Measurements from ENCODE around the gene SETD1A. TPM values are rescaled to one million over a fixed set of nuclear protein-coding genes. Genes with fewer than 3 reads are reported as not detected.
A peak's percentile ranks its signal among the peaks of the same experiment; 100 is the strongest.

SETD1A gene
- total and polyA plus RNA-seq, 9 of the 15 experiments (the other 6 are each of a cell fraction or from before 2014, with no cell fraction given) = 0.08 to 36.0 (median 4.2) TPM

GRCh38 chr16:30980959-30981358, 23.4 kb downstream of the SETD1A start:
- Histone ChIP-seq H3K36me3 (ENCODE audit: control insufficient read depth, insufficient read depth, low read length) (peaks cover 82% of the 10 kb centered on the region; the same call in 2 of the 3 replicates), H3K4me2 (ENCODE audit: insufficient read depth, low read length) (no peak overlapping the region), H3K27me3 (ENCODE audit: control insufficient read depth in 2 of 2, insufficient read depth in 2 of 2, low read length in 2 of 2) (no peaks in the 10 kb centered on the region), H4K20me1 (replicated peaks; ENCODE audit: control insufficient read depth, insufficient read depth, low read length) (no peaks in the 10 kb centered on the region; the same call in none of the 2 replicates), H3K4me3 (no peak overlapping the region), H3K9me3 (replicated peaks; ENCODE audit: control insufficient read depth, insufficient read depth, low read depth, low read length) (no peaks in the 10 kb centered on the region), H3K79me2 (ENCODE audit: control insufficient read depth, insufficient read depth, low read length) (peaks cover 13% of the 10 kb centered on the region), H3K27ac (ENCODE audit: extremely low read depth, low read depth, low read length) (no peak overlapping the region), H2AFZ (ENCODE audit: low read depth, low read length) (no peak overlapping the region), H3K9me1 (ENCODE audit: control insufficient read depth, insufficient read depth, low read length) (peaks cover 2% of the 10 kb centered on the region), H3K4me1 (replicated peaks in 1 of 2; ENCODE audit: control insufficient read depth in 2 of 2, insufficient read depth in 2 of 2, low read length in 2 of 2) (peaks cover 5 to 51% of the 10 kb centered on the region in 2 experiments; a peak in 4 of 5 replicates), H3K9ac (ENCODE audit: insufficient read depth in 1 of 2, low read depth in 2 of 2, low read length in 2 of 2) (no peak overlapping the region)
- ATAC-seq (no peak), DNase-seq (ENCODE audit: extremely low read depth in 1 of 4, low spot score in 3 of 4) (no peak), FAIRE-seq (no peak)
- in situ Hi-C loops (cut with MboI) = loop anchor here (10.0 to 25.0 kb wide), 2 partner anchors 314 to 456 kb away; partner anchors contain the start of genes COX6A2 and ZNF843
- ChIA-PET CTCF (ENCODE audit: low intra/inter-chr PET ratio) (interaction anchor here (0.6 kb wide), 1 partner anchor 65 kb away, joined by 9 read pairs; no protein-coding TSS in a partner anchor), POLR2A (interaction anchor here (5.7 kb wide), 1 partner anchor 12 kb away, joined by 32 read pairs; no protein-coding TSS in a partner anchor)
- peak; percentile 19; the same call in 1 of the 2 replicates for TF ChIP-seq CEBPG (CRISPR knock-in tag; IDR thresholded peaks at IDR 0.05)
- no peak for TF ChIP-seq CEBPG (tag; conservative IDR thresholded peaks at IDR 0.05 in 1 of 2, IDR thresholded peaks at IDR 0.05 in 1 of 2)
- no peak for TF ChIP-seq BHLHE40 (IDR thresholded peaks at IDR 0.05; ENCODE audit: low read length)
- intact Hi-C loops (cut with micrococcal nuclease) = loop anchor here (10.0 kb wide), 2 partner anchors 164 to 314 kb away; no protein-coding TSS in a partner anchor
- no TSS peak for BruUV-seq (replicated peaks)
- WGBS (ENCODE audit: insufficient coverage, low coverage, missing lambda C conversion rate) = 92% methylated on average over 12 of the region's 14 CpGs
